ENCODE data around the gene SMTN.

GRCh38 chr22:31064369-31064768, 16.7 kb upstream of the SMTN start:
- TF ChIP-seq CTCF (conservative IDR thresholded peaks at IDR 0.05) (no peak), ZFX (IDR thresholded peaks at IDR 0.05) (no peak)
